ENCODE data around the gene ESYT2.

Gene ESYT2

DNA sequence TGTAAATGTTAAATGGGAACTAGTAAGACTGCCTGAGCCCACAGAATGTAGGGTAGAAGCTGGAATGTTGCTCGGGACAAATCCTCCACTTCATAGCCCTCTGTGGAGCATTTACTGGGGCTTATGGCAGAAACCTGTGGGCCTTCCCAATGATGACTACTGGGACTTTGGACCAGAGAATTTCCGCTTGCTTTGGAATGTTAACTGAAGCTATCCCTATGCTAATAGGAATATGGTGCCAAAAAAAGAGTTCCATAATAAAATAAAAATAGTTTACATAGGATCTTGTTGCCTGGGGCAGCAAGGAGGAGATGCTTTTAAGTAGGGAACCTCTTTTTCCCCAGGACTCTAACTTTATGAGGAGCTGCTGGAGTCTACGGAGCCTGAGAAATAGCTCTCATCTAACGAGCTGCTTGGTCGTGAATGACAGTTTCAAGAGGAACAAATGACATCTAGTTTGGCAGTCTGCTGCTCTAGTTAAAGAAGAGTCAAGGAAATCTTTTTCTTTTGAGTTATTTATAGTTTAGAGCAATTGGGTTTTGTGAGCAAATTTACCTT, 21.3 kb upstream of the ESYT2 start:
- Histone ChIP-seq H3K9me2 (replicated peaks; ENCODE audit: insufficient read depth, low read length) (no peaks in the 10 kb centered on the region), H3K27me3 (replicated peaks; ENCODE audit: insufficient read depth, low read length) (no peaks in the 10 kb centered on the region), H3K9ac (ENCODE audit: low read length) (no peak overlapping the region), H3K27ac (ENCODE audit: low read length) (no peak overlapping the region), H4K20me1 (ENCODE audit: insufficient read depth, low read length) (no peaks in the 10 kb centered on the region), H3K9me3 (replicated peaks; ENCODE audit: insufficient read depth, low read length) (no peaks in the 10 kb centered on the region), H3K79me2 (ENCODE audit: low read length) (no peaks in the 10 kb centered on the region), H3K4me2 (ENCODE audit: low read depth, low read length) (no peak overlapping the region), H3F3A (ENCODE audit: insufficient read depth, low read length) (0 out of 2 replicates have a peak, but pooled peaks cover 3% of the 10 kb centered on the region), H3K4me3 (ENCODE audit: low read length) (no peak overlapping the region), H2AFZ (ENCODE audit: low read length) (no peak overlapping the region), H3K4me1 (ENCODE audit: low read length) (peaks cover 7% of the 10 kb centered on the region; the same call in 1 of the 2 replicates), H3K36me3 (replicated peaks; ENCODE audit: insufficient read depth, low read length) (no peaks in the 10 kb centered on the region)
- no peak for TF ChIP-seq EZH2phosphoT487 (IDR thresholded peaks at IDR 0.05; ENCODE audit: low read length)
- no peak for TF ChIP-seq EZH2 (optimal IDR thresholded peaks at IDR 0.05; ENCODE audit: low read depth, low read length)
- TF ChIP-seq, protein P1, sequence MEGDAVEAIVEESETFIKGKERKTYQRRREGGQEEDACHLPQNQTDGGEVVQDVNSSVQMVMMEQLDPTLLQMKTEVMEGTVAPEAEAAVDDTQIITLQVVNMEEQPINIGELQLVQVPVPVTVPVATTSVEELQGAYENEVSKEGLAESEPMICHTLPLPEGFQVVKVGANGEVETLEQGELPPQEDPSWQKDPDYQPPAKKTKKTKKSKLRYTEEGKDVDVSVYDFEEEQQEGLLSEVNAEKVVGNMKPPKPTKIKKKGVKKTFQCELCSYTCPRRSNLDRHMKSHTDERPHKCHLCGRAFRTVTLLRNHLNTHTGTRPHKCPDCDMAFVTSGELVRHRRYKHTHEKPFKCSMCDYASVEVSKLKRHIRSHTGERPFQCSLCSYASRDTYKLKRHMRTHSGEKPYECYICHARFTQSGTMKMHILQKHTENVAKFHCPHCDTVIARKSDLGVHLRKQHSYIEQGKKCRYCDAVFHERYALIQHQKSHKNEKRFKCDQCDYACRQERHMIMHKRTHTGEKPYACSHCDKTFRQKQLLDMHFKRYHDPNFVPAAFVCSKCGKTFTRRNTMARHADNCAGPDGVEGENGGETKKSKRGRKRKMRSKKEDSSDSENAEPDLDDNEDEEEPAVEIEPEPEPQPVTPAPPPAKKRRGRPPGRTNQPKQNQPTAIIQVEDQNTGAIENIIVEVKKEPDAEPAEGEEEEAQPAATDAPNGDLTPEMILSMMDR (IDR thresholded peaks at IDR 0.05; ENCODE audit: low read length) = no peak
- no peak for DNase-seq

DNA sequence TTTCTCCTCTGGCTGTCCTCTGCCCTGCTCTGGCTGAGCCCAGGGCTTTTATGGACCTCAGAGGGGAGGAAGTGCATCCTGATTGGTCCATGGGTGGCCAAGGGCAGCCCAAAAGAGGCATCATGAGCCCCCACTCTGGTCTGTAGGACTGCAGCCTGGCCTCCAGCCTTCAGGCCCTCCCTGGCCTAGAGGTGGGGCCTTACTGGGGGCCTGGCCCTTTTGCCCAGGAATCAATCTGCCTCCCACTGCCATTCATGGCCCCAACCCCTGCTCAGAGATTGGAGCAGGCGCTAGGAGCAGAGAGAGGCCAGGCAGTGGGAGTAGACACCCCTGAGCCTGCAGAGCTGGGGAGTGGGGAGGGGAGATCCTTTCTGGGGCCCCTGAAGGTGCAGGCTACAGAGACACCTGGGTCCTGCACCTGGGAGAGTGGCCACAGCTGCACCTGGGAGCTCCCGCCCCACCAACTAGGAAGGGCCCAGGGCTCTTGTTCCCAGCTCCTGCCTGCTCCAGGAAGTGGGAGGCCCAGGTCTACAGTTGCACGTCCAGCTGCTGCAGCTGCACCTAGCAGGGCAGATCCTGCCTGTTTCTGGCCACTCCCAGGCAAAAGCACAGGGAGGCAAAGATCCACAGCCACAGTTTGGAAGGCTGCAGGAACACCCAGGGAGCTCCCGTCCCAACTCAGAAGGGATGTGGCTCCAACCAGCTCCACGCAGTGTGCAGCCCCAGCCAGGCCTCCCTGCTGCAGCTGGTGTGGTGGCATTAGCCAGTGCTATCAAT, 20.6 kb upstream of the ESYT2 start:
- Histone ChIP-seq H3K9ac (ENCODE audit: low read length) (no peak overlapping the region), H3K27ac (ENCODE audit: low read length) (no peak overlapping the region), H2AFZ (ENCODE audit: low read length) (no peak overlapping the region)

DNA sequence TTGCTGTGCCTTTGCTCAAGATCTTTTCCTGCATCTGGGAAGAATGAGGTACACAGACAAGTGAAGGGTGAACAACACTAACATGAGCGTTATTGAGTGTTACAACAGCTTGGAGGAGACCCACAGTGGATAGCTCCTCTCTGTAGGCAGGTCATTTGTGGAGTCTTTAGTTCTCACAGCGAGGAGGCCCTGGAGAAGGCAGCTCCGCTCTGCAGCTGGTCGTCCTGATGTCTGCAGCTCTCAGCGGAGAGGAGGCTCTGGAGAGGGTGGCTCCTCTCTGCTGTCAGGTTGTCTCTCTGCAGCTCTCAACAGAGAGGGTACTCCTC, 20.1 kb upstream of the ESYT2 start:
- H3K36me3 ChIP-seq (replicated peaks; ENCODE audit: insufficient read depth, low read length) = no peaks in the 10 kb centered on the region
- no peaks in the 10 kb centered on the region for H4K20me1 ChIP-seq (ENCODE audit: insufficient read depth, low read length)
- no peak overlapping the region for H3K9ac ChIP-seq (ENCODE audit: low read length)
- DNase-seq = no peak
- H3K4me2 ChIP-seq (ENCODE audit: low read depth, low read length) = no peak overlapping the region
- no peaks in the 10 kb centered on the region for H3K79me2 ChIP-seq (ENCODE audit: low read length)
- H3K9me2 ChIP-seq (replicated peaks; ENCODE audit: insufficient read depth, low read length) = no peaks in the 10 kb centered on the region
- no peak overlapping the region for H2AFZ ChIP-seq (ENCODE audit: low read length)
- H3K4me1 ChIP-seq (ENCODE audit: low read length) = peaks cover 7% of the 10 kb centered on the region; the same call in 1 of the 2 replicates
- H3F3A ChIP-seq (ENCODE audit: insufficient read depth, low read length) = no peaks in the 10 kb centered on the region
- no peaks in the 10 kb centered on the region for H3K9me3 ChIP-seq (replicated peaks; ENCODE audit: insufficient read depth, low read length)
- no peak overlapping the region for H3K27ac ChIP-seq (ENCODE audit: low read length)
- no peaks in the 10 kb centered on the region for H3K27me3 ChIP-seq (replicated peaks; ENCODE audit: insufficient read depth, low read length)
- no peak for TF ChIP-seq EZH2phosphoT487 (IDR thresholded peaks at IDR 0.05; ENCODE audit: low read length)
- TF ChIP-seq, protein P1 (IDR thresholded peaks at IDR 0.05; ENCODE audit: low read length) = no peak
- TF ChIP-seq EZH2 (optimal IDR thresholded peaks at IDR 0.05; ENCODE audit: low read depth, low read length) = no peak
- H3K4me3 ChIP-seq (ENCODE audit: low read length) = no peak overlapping the region

More for the DNA sequence above, 20.6 kb upstream of the ESYT2 start:
- Histone ChIP-seq H3F3A (ENCODE audit: insufficient read depth, low read length) (no peaks in the 10 kb centered on the region), H3K4me1 (ENCODE audit: low read length) (peaks cover 7% of the 10 kb centered on the region; the same call in 1 of the 2 replicates), H3K79me2 (ENCODE audit: low read length) (no peaks in the 10 kb centered on the region), H3K27me3 (replicated peaks; ENCODE audit: insufficient read depth, low read length) (no peaks in the 10 kb centered on the region), H3K9me2 (replicated peaks; ENCODE audit: insufficient read depth, low read length) (no peaks in the 10 kb centered on the region), H4K20me1 (ENCODE audit: insufficient read depth, low read length) (no peaks in the 10 kb centered on the region), H3K9me3 (replicated peaks; ENCODE audit: insufficient read depth, low read length) (no peaks in the 10 kb centered on the region), H3K36me3 (replicated peaks; ENCODE audit: insufficient read depth, low read length) (no peaks in the 10 kb centered on the region), H3K4me2 (ENCODE audit: low read depth, low read length) (no peak overlapping the region), H3K4me3 (ENCODE audit: low read length) (no peak overlapping the region)
- DNase-seq = peak; percentile 19
- TF ChIP-seq EZH2 (optimal IDR thresholded peaks at IDR 0.05; ENCODE audit: low read depth, low read length) = no peak
- TF ChIP-seq EZH2phosphoT487 (IDR thresholded peaks at IDR 0.05; ENCODE audit: low read length) = no peak
- TF ChIP-seq, protein P1 (IDR thresholded peaks at IDR 0.05; ENCODE audit: low read length) = no peak
